GM23248 (cell line): Measurements from ENCODE around the gene FGGY. TPM values are rescaled to one million over a fixed set of nuclear protein-coding genes. Genes with fewer than 3 reads are reported as not detected.

Experiments
- DNase-seq: peaks from one replicate; pipeline ENCODE4 v3.0.0-alpha.2; 2015
- H2AFZ ChIP-seq: fragments of 200-600 bp; sonication (generic); 2 replicates; pipeline ENCODE4 v1.6.1; 2016; ENCODE audit warnings: antibody characterized with exemption
- H3F3A ChIP-seq: fragments of 200-600 bp; sonication (generic); 2 replicates; pipeline ENCODE4 v1.6.1; 2016; ENCODE audit warnings: mild to moderate bottlenecking, antibody characterized with exemption, mixed run types; ENCODE audit not compliant: insufficient read depth
- H3K27ac ChIP-seq: fragments of 200-600 bp; sonication (generic); 2 replicates; pipeline ENCODE4 v1.5.1; 2016; ENCODE audit warnings: mild to moderate bottlenecking
- H3K27me3 ChIP-seq: fragments of 200-600 bp; sonication (generic); replicated peaks from 2 replicates; pipeline ENCODE4 v1.6.1; 2016; ENCODE audit warnings: mild to moderate bottlenecking; ENCODE audit not compliant: insufficient read depth
- H3K36me3 ChIP-seq: fragments of 200-600 bp; sonication (generic); 2 replicates; pipeline ENCODE4 v1.6.1; 2016; ENCODE audit warnings: low read depth, mild to moderate bottlenecking
- H3K4me1 ChIP-seq: fragments of 200-600 bp; sonication (generic); 2 replicates; pipeline ENCODE4 v1.6.1; 2016; ENCODE audit warnings: mild to moderate bottlenecking; ENCODE audit not compliant: insufficient read depth
- H3K4me2 ChIP-seq: fragments of 200-600 bp; sonication (generic); one replicate; pipeline ENCODE4 v1.6.1; 2016; ENCODE audit warnings: mild to moderate bottlenecking; ENCODE audit not compliant: unreplicated experiment
- H3K4me3 ChIP-seq: fragments of 200-600 bp; sonication (generic); 2 replicates; pipeline ENCODE4 v1.5.1; 2016; ENCODE audit warnings: mild to moderate bottlenecking
- H3K79me2 ChIP-seq: fragments of 200-600 bp; sonication (generic); 2 replicates; pipeline ENCODE4 v1.6.1; 2016; ENCODE audit warnings: mild to moderate bottlenecking; ENCODE audit not compliant: insufficient read depth
- H3K9ac ChIP-seq: fragments of 200-600 bp; sonication (generic); 2 replicates; pipeline ENCODE4 v1.6.1; 2016; ENCODE audit warnings: mild to moderate bottlenecking
- H3K9me2 ChIP-seq: fragments of 200-600 bp; sonication (generic); 2 replicates; pipeline ENCODE4 v1.6.1; 2016; ENCODE audit warnings: mixed run types, mild to moderate bottlenecking, moderate library complexity; ENCODE audit not compliant: insufficient read depth
- H3K9me3 ChIP-seq: fragments of 200-600 bp; sonication (generic); one replicate; pipeline ENCODE4 v1.6.1; 2017; ENCODE audit warnings: low read depth
- H4K20me1 ChIP-seq: fragments of 200-600 bp; sonication (generic); 2 replicates; pipeline ENCODE4 v1.6.0; 2016; ENCODE audit not compliant: insufficient read depth
- EZH2 ChIP-seq: fragments of 200-600 bp; sonication (generic); IDR thresholded peaks from 2 replicates; pipeline ENCODE4 v1.6.1; 2018; ENCODE audit warnings: antibody characterized with exemption, mild to moderate bottlenecking; ENCODE audit not compliant: insufficient read depth, poor library complexity, severe bottlenecking
- EZH2phosphoT487 ChIP-seq: fragments of 200-600 bp; sonication (generic); IDR thresholded peaks from 2 replicates; pipeline ENCODE4 v1.6.1; 2018; ENCODE audit warnings: antibody characterized with exemption, moderate library complexity, mild to moderate bottlenecking, low read depth; ENCODE audit not compliant: insufficient read depth
- WGBS, 2 experiments: methylation state at CpG; one replicate each; pipeline ENCODE4 v1.1.6; 2015 to 2017; ENCODE audit warnings: low lambda C conversion rate in 2 of 2, low coverage in 1 of 2; ENCODE audit errors: missing lambda C conversion rate in 2 of 2; 5-methylcytosine and 5-hydroxymethylcytosine counted together
- in situ Hi-C: fragments of 300-500 bp; cut with MboI; formaldehyde crosslinking; loops from 2 replicates; pipeline ENCODE4 v1.15.0; 2020
- polyA plus RNA-seq: library from polyadenylated mRNA; unstranded; fragments of >200 nt; fragmentation: Nextera tagmentation; extraction: Ambion mirVana; gene quantifications from 2 replicates; pipeline ENCODE4 v1.2.1, GENCODE V29; 2016
- total RNA-seq: library from RNA; depleted of rRNA; stranded (reverse); fragments of >200 nt; shearing (Covaris generic); gene quantifications from 2 replicates; pipeline ENCODE4 v1.2.3, GENCODE V29; 2014

Gene FGGY
- total and polyA plus RNA-seq, 2 experiments from 2014 or later: 12.8 to 16.9 TPM

DNA sequence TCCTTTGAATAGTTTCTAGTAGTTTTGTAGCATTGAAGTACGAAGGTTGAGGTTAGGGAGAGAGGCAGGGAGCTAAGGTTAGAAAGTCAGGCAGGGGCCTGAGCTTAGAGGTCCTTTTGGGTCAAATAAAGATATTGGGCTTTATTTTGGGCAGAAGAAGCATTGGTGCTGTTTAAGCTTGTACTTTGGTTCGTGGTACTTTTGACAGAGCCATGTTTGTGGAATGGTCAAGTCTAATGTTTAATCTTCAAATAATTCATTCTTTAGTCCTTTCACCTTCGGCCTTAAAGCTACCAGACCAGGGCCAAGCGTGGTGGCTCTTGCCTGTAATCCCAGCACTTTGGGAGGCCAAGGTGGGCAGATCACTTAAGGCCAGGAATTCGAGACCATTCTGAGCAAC is 12.5 kb downstream of the FGGY start:
- Histone ChIP-seq H3K9me2 (no peaks in the 10 kb centered on the region), H3K27ac (no peak overlapping the region), H3K36me3 (0 out of 2 replicates have a peak, but pooled peaks cover 6% of the 10 kb centered on the region), H3F3A (no peaks in the 10 kb centered on the region), H3K79me2 (0 out of 2 replicates have a peak, but pooled peaks cover 3% of the 10 kb centered on the region), H4K20me1 (no peaks in the 10 kb centered on the region), H3K4me1 (peaks cover 11% of the 10 kb centered on the region), H3K9me3 (no peaks in the 10 kb centered on the region), H3K4me2 (no peak overlapping the region), H2AFZ (no peak overlapping the region), H3K27me3 (no peaks in the 10 kb centered on the region), H3K9ac (no peak overlapping the region), H3K4me3 (no peak overlapping the region)
- no peak for TF ChIP-seq EZH2
- no peak for TF ChIP-seq EZH2phosphoT487
- in situ Hi-C loops: no loop called here
- WGBS, 2 experiments: 93 to 97% methylated on average over 5 of the region's 5 CpGs
- DNase-seq: no peak

DNA sequence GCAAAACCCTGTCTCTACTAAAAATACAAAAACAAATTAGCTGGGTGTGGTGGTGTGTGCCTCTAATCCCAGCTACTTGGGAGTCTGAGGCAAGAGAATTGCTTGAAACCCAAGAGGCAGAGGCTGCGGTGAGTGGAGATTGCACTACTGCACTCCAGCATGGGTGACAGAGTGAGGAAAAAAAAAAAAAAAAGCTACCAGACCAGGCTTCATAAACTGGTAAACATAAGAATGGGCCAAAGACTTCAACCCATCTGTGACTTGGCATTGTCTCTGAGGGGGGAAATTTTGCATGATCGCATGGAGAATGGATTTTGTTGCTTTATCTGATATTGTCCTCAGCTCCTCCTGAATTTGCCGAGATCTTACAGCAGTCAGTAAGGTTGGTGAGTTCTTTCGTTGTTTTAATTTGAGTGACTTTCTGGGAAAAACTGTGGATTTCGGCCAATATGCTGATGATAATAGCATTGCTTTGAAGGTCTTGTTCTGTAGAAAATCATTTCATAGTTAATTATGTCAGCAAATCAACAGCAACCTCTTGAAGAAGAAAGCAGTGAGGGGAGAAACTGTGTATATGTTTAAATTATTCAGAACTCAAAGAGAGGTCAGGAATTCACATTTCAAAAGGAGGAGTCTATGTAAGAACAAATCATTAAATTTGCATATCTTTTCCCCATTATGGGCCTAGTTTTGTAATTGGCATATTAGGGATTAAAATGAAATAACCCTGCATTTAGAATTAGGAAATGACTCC is 13.1 kb downstream of the FGGY start:
- H2AFZ ChIP-seq: no peak overlapping the region
- H3K4me1 ChIP-seq: peaks cover 11% of the 10 kb centered on the region
- DNase-seq: no peak
- no peaks in the 10 kb centered on the region for H3F3A ChIP-seq
- H3K9me3 ChIP-seq: no peaks in the 10 kb centered on the region
- no peak overlapping the region for H3K4me2 ChIP-seq
- in situ Hi-C loops: no loop called here
- H3K9ac ChIP-seq: no peak overlapping the region
- H3K36me3 ChIP-seq: 0 out of 2 replicates have a peak, but pooled peaks cover under 1% of the 10 kb centered on the region
- no peaks in the 10 kb centered on the region for H3K27me3 ChIP-seq
- TF ChIP-seq EZH2phosphoT487 (no peak), EZH2 (no peak)
- 48 to 52% methylated on average over 5 of the region's 5 CpGs for WGBS, 2 experiments
- H3K79me2 ChIP-seq: 0 out of 2 replicates have a peak, but pooled peaks cover 3% of the 10 kb centered on the region
- no peak overlapping the region for H3K4me3 ChIP-seq
- no peaks in the 10 kb centered on the region for H3K9me2 ChIP-seq
- H3K27ac ChIP-seq: no peak overlapping the region
- no peaks in the 10 kb centered on the region for H4K20me1 ChIP-seq

DNA sequence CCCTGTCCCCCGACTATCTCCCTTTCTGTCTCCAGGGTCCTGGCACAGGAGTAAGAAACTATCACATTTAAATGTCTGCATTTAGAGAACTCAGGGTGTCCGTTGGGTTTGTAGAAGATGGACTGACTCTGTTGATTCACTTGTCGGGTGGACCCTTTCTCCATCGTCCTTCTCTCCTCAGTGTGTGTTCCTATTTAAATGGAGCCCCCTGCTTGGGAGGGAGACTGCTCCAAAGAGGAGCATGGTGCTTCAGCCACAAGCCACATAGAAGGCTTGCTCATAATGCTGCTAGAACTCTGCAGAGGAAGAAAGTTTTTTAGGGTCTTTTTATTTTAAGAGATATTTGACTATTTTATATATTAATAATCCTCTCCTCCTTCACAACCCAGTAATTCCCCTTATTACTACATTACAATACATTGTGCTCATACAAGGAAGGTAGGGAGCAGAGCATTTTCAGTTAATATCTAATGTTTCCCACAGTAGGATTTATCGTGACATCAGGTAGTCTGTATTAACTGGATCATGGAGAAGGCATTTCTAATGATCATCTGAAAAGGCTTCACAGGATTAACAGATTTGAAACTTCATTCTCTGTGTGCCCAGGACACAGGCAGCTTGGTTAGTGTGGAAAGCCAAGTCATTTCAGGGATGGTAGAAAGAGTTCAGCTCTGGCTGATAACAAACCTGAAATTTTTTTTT is 13.8 kb downstream of the FGGY start:
- DNase-seq: no peak
- 0 out of 2 replicates have a peak, but pooled peaks cover 3% of the 10 kb centered on the region for H3K79me2 ChIP-seq
- no peaks in the 10 kb centered on the region for H3K9me2 ChIP-seq
- no peak for TF ChIP-seq EZH2phosphoT487
- TF ChIP-seq EZH2: no peak
- no peaks in the 10 kb centered on the region for H3K9me3 ChIP-seq
- no peaks in the 10 kb centered on the region for H4K20me1 ChIP-seq
- in situ Hi-C loops: no loop called here
- no peaks in the 10 kb centered on the region for H3K27me3 ChIP-seq
- H3K4me2 ChIP-seq: no peak overlapping the region
- no peak overlapping the region for H3K27ac ChIP-seq
- no peaks in the 10 kb centered on the region for H3F3A ChIP-seq
- H3K4me3 ChIP-seq: no peak overlapping the region
- WGBS, 2 experiments: 98 to 99% methylated on average over 5 of the region's 5 CpGs
- peaks cover 11% of the 10 kb centered on the region for H3K4me1 ChIP-seq
- no peak overlapping the region for H2AFZ ChIP-seq
- no peak overlapping the region for H3K9ac ChIP-seq
- H3K36me3 ChIP-seq: no peaks in the 10 kb centered on the region

DNA sequence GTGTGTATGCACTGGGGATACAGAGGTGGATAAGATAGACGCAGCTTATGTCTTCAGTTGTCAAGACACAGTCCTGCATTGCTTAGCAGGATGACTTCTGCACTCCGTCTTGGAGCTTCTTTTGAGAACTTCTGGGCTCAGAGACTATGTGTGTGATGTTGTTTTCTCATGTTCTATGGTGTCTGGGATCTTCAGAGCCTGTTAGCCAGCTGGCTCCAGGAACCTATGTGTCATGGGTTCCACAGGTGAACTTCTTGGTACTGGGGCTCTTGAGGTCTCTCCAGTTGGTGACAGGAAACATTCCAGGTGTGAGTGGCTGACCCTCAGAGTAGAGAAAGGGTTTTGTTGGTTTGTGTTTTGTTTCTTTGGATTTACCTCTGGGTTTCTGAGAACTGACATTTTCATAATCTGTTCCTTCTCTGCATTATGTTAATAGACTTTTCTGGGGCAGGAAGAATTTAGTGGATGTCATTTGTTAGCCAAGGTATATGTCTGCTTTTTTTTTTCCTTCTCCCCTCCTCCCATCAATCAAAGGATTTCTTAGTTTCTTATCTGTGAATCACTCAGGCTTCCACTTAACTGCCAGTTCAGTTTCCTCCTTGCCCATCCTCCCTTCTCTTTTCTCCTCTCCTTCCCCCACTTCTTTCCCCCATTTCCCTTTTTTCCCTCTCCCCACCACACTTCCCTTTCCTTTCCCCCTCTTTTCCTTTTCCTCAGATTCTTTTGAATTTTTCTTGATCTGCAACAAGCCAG is 18.1 kb downstream of the FGGY start:
- TF ChIP-seq EZH2 (no peak), EZH2phosphoT487 (no peak)
- peaks cover 16% of the 10 kb centered on the region; the same call in 1 of the 2 replicates for H3K4me1 ChIP-seq
- no peaks in the 10 kb centered on the region for H3F3A ChIP-seq
- H3K9me2 ChIP-seq: no peaks in the 10 kb centered on the region
- 62 to 73% methylated on average over 2 of the region's 2 CpGs for WGBS, 2 experiments
- H3K27me3 ChIP-seq: no peaks in the 10 kb centered on the region
- H3K4me3 ChIP-seq: no peak overlapping the region
- no peak overlapping the region for H3K27ac ChIP-seq
- H3K9ac ChIP-seq: no peak overlapping the region
- 0 out of 2 replicates have a peak, but pooled peaks cover 3% of the 10 kb centered on the region for H3K79me2 ChIP-seq
- no peak overlapping the region for H2AFZ ChIP-seq
- in situ Hi-C loops: no loop called here
- H3K4me2 ChIP-seq: no peak overlapping the region
- H4K20me1 ChIP-seq: no peaks in the 10 kb centered on the region
- H3K36me3 ChIP-seq: no peaks in the 10 kb centered on the region
- no peaks in the 10 kb centered on the region for H3K9me3 ChIP-seq
- peak; percentile 13 for DNase-seq
